Common myeloid progenitor, CD34-positive (primary cell): ENCODE data around the gene STK16.

Source experiments
- CTCF ChIA-PET: fragments of 350-600 bp; sonication (Branson Sonifier 250); formaldehyde crosslinking; loops from one replicate; lab custom pipeline; 2021; ENCODE audit warnings: antibody characterized with exemption; lab: Charles Lee
- POLR2A ChIA-PET: fragments of 350-600 bp; sonication (Branson Sonifier 250); formaldehyde crosslinking; loops from one replicate; lab custom pipeline; 2021; ENCODE audit warnings: antibody characterized with exemption; lab: Charles Lee
- DNase-seq, 3 donors: peaks; one replicate each; pipeline versions ENCODE4 v3.0.0 to v3.0.0-alpha.2; 2013
- H3K27ac ChIP-seq, 2 experiments: 1 replicate in 1 of 2; 2 replicates in 1 of 2; pipeline ENCODE4 v1.7.0; 2013; ENCODE audit warnings: inconsistent platforms in 2 of 2, low read length in 2 of 2, mild to moderate bottlenecking in 2 of 2, low read depth in 1 of 2, moderate library complexity in 1 of 2; ENCODE audit not compliant: severe bottlenecking in 2 of 2, insufficient read depth in 1 of 2, poor library complexity in 1 of 2
- H3K27me3 ChIP-seq, 5 experiments: replicated peaks in 2 of 5; 1 replicate in 3 of 5; 2 replicates in 2 of 5; pipeline versions ENCODE4 v1.6.1 to v1.7.0; 2013; ENCODE audit warnings: low read length in 4 of 5, mild to moderate bottlenecking in 2 of 5, moderate library complexity in 2 of 5, inconsistent platforms in 1 of 5; ENCODE audit not compliant: insufficient read depth in 5 of 5, control insufficient read depth in 4 of 5
- H3K36me3 ChIP-seq, 4 experiments: 1 replicate in 2 of 4; 2 replicates in 2 of 4; pipeline versions ENCODE4 v1.6.1 to v1.7.0; 2013; ENCODE audit warnings: low read length in 3 of 4, control low read depth in 1 of 4, mild to moderate bottlenecking in 1 of 4; ENCODE audit not compliant: control insufficient read depth in 4 of 4, insufficient read depth in 4 of 4
- H3K4me1 ChIP-seq, 4 experiments: 1 replicate in 3 of 4; 2 replicates in 1 of 4; pipeline versions ENCODE4 v1.6.1 to v1.7.1; 2013; ENCODE audit warnings: low read length in 3 of 4, mild to moderate bottlenecking in 3 of 4, control low read depth in 1 of 4, inconsistent platforms in 1 of 4, moderate library complexity in 1 of 4; ENCODE audit not compliant: control insufficient read depth in 4 of 4, insufficient read depth in 4 of 4; ENCODE audit errors: control extremely low read depth in 1 of 4
- H3K4me3 ChIP-seq, 7 experiments: 1 replicate in 4 of 7; 2 replicates in 3 of 7; pipeline versions ENCODE4 v1.5.1 to v1.7.0; 2013; ENCODE audit warnings: mild to moderate bottlenecking in 7 of 7, low read length in 6 of 7, moderate library complexity in 6 of 7, inconsistent platforms in 2 of 7, low read depth in 2 of 7, control low read depth in 1 of 7; ENCODE audit not compliant: insufficient read depth in 4 of 7, control insufficient read depth in 1 of 7; ENCODE audit errors: extremely low read depth in 1 of 7
- H3K9me3 ChIP-seq, 5 experiments: 1 replicate in 4 of 5; 2 replicates in 1 of 5; pipeline versions ENCODE4 v1.6.1 to v1.7.1; 2013; ENCODE audit warnings: low read length in 4 of 5, mild to moderate bottlenecking in 2 of 5, inconsistent platforms in 1 of 5, low read depth in 1 of 5, moderate library complexity in 1 of 5; ENCODE audit not compliant: control insufficient read depth in 4 of 5, insufficient read depth in 2 of 5; ENCODE audit errors: control extremely low read depth in 1 of 5
- WGBS: methylation state at CpG from one replicate; pipeline ENCODE4 v1.1.5; 2013; ENCODE audit not compliant: insufficient coverage; 5-methylcytosine and 5-hydroxymethylcytosine counted together

The STK16 gene

GRCh38 chr2:219266232-219266631, 21.0 kb downstream of the STK16 start:
- no peaks in the 10 kb centered on the region for H3K36me3 ChIP-seq
- no peak overlapping the region for H3K27ac ChIP-seq
- CTCF ChIA-PET, result interaction anchor here (1.0 to 4.7 kb wide), 6 partner anchors 8 to 34 kb away, joined by 3 to 15 read pairs (median 4); partner anchors contain the start of gene DNAJB2
- H3K27me3 ChIP-seq, result peaks cover 0 to 5% (median 0%) of the 10 kb centered on the region in 5 experiments
- DNase-seq, result no peak
- peaks cover 0 to 6% (median 2%) of the 10 kb centered on the region in 4 experiments for H3K4me1 ChIP-seq
- H3K4me3 ChIP-seq, result no peak overlapping the region
- POLR2A ChIA-PET, result no interaction called here
- no peaks in the 10 kb centered on the region for H3K9me3 ChIP-seq
- WGBS, result 100% methylated on average over 5 of the region's 5 CpGs

- Histone ChIP-seq H3K9me3 (no peaks in the 10 kb centered on the region), H3K4me3 (no peak overlapping the region), H3K4me1 (no peaks in the 10 kb centered on the region), H3K36me3 (no peaks in the 10 kb centered on the region), H3K27ac (no peak overlapping the region), H3K27me3 (peaks cover 0 to 7% (median 0%) of the 10 kb centered on the region in 5 experiments)
- no peak for DNase-seq
- ChIA-PET POLR2A (no interaction called here), CTCF (interaction anchor here (0.8 to 4.7 kb wide), 6 partner anchors 9 to 28 kb away, joined by 3 to 15 read pairs (median 4); partner anchors contain the start of gene TUBA4A)
- WGBS, result no CpG with 5 or more reads among the region's 1 CpG
These were observed 21.6 kb downstream of the STK16 start for GRCh38 chr2:219266886-219267285.

GRCh38 chr2:219268294-219268693, 23.0 kb downstream of the STK16 start:
- CTCF ChIA-PET, result interaction anchor here (0.6 to 3.0 kb wide), 2 partner anchors 13 to 31 kb away, joined by 3 to 11 read pairs; partner anchors contain the start of gene TUBA4A

GRCh38 chr2:219269362-219270054, 24.2 kb downstream of the STK16 start:
- WGBS, result 94% methylated on average over 7 of the region's 8 CpGs
- ChIA-PET POLR2A (no interaction called here), CTCF (interaction anchor here (1.9 to 18.3 kb wide), 3 partner anchors 9 to 26 kb away, joined by 7 to 381 read pairs (median 11); partner anchors contain the start of genes DNAJB2 and TUBA4A)
- no peak overlapping the region for H3K4me3 ChIP-seq
- no peaks in the 10 kb centered on the region for H3K36me3 ChIP-seq
- H3K9me3 ChIP-seq, result no peaks in the 10 kb centered on the region
- H3K27ac ChIP-seq, result no peak overlapping the region
- DNase-seq, result no peak
- H3K4me1 ChIP-seq, result no peaks in the 10 kb centered on the region
- H3K27me3 ChIP-seq, result peaks cover 0 to 11% (median 0%) of the 10 kb centered on the region in 5 experiments

More at GRCh38 chr2:219268294-219268693, 23.0 kb downstream of the STK16 start:
- POLR2A ChIA-PET, result no interaction called here
- DNase-seq, result no peak
- no peaks in the 10 kb centered on the region for H3K36me3 ChIP-seq
- no peak overlapping the region for H3K4me3 ChIP-seq
- no CpG with 5 or more reads among the region's 2 CpGs for WGBS
- no peaks in the 10 kb centered on the region for H3K9me3 ChIP-seq
- peaks cover 0 to 7% (median 0%) of the 10 kb centered on the region in 5 experiments for H3K27me3 ChIP-seq
- no peaks in the 10 kb centered on the region for H3K4me1 ChIP-seq
- H3K27ac ChIP-seq, result no peak overlapping the region

- Histone ChIP-seq H3K4me3 (no peak overlapping the region), H3K27me3 (peaks cover 0 to 11% (median 0%) of the 10 kb centered on the region in 5 experiments), H3K36me3 (no peaks in the 10 kb centered on the region), H3K4me1 (no peaks in the 10 kb centered on the region), H3K9me3 (no peaks in the 10 kb centered on the region), H3K27ac (no peak overlapping the region)
- no peak for DNase-seq
- 93% methylated on average over 4 of the region's 5 CpGs for WGBS
- POLR2A ChIA-PET, result no interaction called here
- CTCF ChIA-PET, result interaction anchor here (1.9 to 18.3 kb wide), 2 partner anchors 8 to 25 kb away, joined by 7 to 381 read pairs; partner anchors contain the start of gene DNAJB2
These were observed 24.7 kb downstream of the STK16 start for GRCh38 chr2:219270055-219270372.

GRCh38 chr2:219271021-219271420, 25.7 kb downstream of the STK16 start:
- WGBS, result 100% methylated on average over 2 of the region's 2 CpGs
- no peaks in the 10 kb centered on the region for H3K4me1 ChIP-seq
- ChIA-PET POLR2A (no interaction called here), CTCF (interaction anchor here (1.0 to 18.3 kb wide), 3 partner anchors 9 to 24 kb away, joined by 3 to 381 read pairs (median 4); no protein-coding TSS in a partner anchor)
- H3K4me3 ChIP-seq, result no peak overlapping the region
- H3K27me3 ChIP-seq, result peaks cover 0 to 11% (median 0%) of the 10 kb centered on the region in 5 experiments
- no peak for DNase-seq
- no peaks in the 10 kb centered on the region for H3K9me3 ChIP-seq
- no peak overlapping the region for H3K27ac ChIP-seq
- no peaks in the 10 kb centered on the region for H3K36me3 ChIP-seq

- H3K36me3 ChIP-seq, result no peaks in the 10 kb centered on the region
- POLR2A ChIA-PET, result no interaction called here
- no peak overlapping the region for H3K27ac ChIP-seq
- CTCF ChIA-PET, result interaction anchor here (0.9 to 18.3 kb wide), 3 partner anchors 12 to 23 kb away, joined by 3 to 381 read pairs (median 6); no protein-coding TSS in a partner anchor
- no peak overlapping the region for H3K4me3 ChIP-seq
- peaks cover 0 to 11% (median 0%) of the 10 kb centered on the region in 5 experiments for H3K27me3 ChIP-seq
- H3K4me1 ChIP-seq, result peaks cover 0 to 1% (median under 1%) of the 10 kb centered on the region in 4 experiments
- no peaks in the 10 kb centered on the region for H3K9me3 ChIP-seq
- 100% methylated on average over 3 of the region's 4 CpGs for WGBS
- DNase-seq, result no peak
These were observed 27.1 kb downstream of the STK16 start for GRCh38 chr2:219272356-219272755.
